HepG2 (cell line): ENCODE data around the gene ZNF384. TPM values are rescaled to one million over a fixed set of nuclear protein-coding genes. Genes with fewer than 3 reads are reported as not detected.

ENCODE experiments used
- BORCS8-MEF2B ChIP-seq: sonication (generic); formaldehyde crosslinking; IDR thresholded peaks from 2 replicates; pipeline ENCODE4 v1.8.0; 2022; ENCODE audit warnings: mild to moderate bottlenecking, missing genetic modification reagents
- CENPT ChIP-seq: sonication (generic); formaldehyde crosslinking; IDR thresholded peaks from 2 replicates; pipeline ENCODE4 v1.8.0; 2022; ENCODE audit warnings: low read depth, mild to moderate bottlenecking, moderate library complexity, missing genetic modification reagents
- CERS6 ChIP-seq: sonication (generic); formaldehyde crosslinking; IDR thresholded peaks from 2 replicates; pipeline ENCODE4 v1.5.0; 2020; ENCODE audit warnings: missing genetic modification reagents
- FOXK2 ChIP-seq: fragments of 450-650 bp; IDR thresholded peaks from 2 replicates; pipeline ENCODE4 v1.6.1; 2016
- KAT2B ChIP-seq: fragments of 150-350 bp; IDR thresholded peaks from 2 replicates; pipeline ENCODE4 v1.6.1; 2014; ENCODE audit warnings: low read depth, low read length, borderline replicate concordance
- NR2C2 ChIP-seq: sonication (generic); formaldehyde crosslinking; IDR thresholded peaks from 2 replicates; pipeline ENCODE4 v1.4.0; 2020; ENCODE audit warnings: missing genetic modification reagents, mild to moderate bottlenecking, moderate library complexity, borderline replicate concordance
- PAX8 ChIP-seq: sonication (generic); formaldehyde crosslinking; IDR thresholded peaks from 2 replicates; pipeline ENCODE4 v1.8.0; 2022; ENCODE audit warnings: mild to moderate bottlenecking, missing genetic modification reagents, borderline replicate concordance
- REL ChIP-seq: sonication (generic); formaldehyde crosslinking; conservative IDR thresholded peaks from 2 replicates; pipeline ENCODE4 v1.8.0; 2022; ENCODE audit warnings: mild to moderate bottlenecking, missing genetic modification reagents, moderate library complexity
- SCMH1 ChIP-seq: sonication (generic); formaldehyde crosslinking; IDR thresholded peaks from 2 replicates; pipeline ENCODE4 v1.9.0; 2021; ENCODE audit warnings: missing genetic modification reagents, mild to moderate bottlenecking, borderline replicate concordance
- SNAI1 ChIP-seq: sonication (generic); formaldehyde crosslinking; IDR thresholded peaks from 2 replicates; pipeline ENCODE4 v1.5.0; 2020; ENCODE audit warnings: mild to moderate bottlenecking, missing genetic modification reagents, borderline replicate concordance
- SOX13 ChIP-seq, 3 experiments: fragments of 450-650 bp in 1 of 3; sonication (generic) in 1 of 3; formaldehyde crosslinking in 1 of 3; IDR thresholded peaks in 2 of 3; conservative IDR thresholded peaks in 1 of 3; 2 replicates each; pipeline versions ENCODE4 v1.5.0 to v1.6.1; 2016 to 2020; ENCODE audit warnings: antibody characterized with exemption in 1 of 3, mild to moderate bottlenecking in 1 of 3, missing compliant biosample characterization in 1 of 3, missing genetic modification reagents in 1 of 3, moderate library complexity in 1 of 3
- SOX5 ChIP-seq: IDR thresholded peaks from 2 replicates; pipeline ENCODE4 v1.6.1; 2016; ENCODE audit warnings: borderline replicate concordance
- TOPORS ChIP-seq: sonication (generic); formaldehyde crosslinking; IDR thresholded peaks from 2 replicates; pipeline ENCODE4 v1.8.0; 2023; ENCODE audit warnings: mild to moderate bottlenecking, missing genetic modification reagents
- ZFP90 ChIP-seq: sonication (generic); formaldehyde crosslinking; IDR thresholded peaks from 2 replicates; pipeline ENCODE4 v1.8.0; 2022; ENCODE audit warnings: missing genetic modification reagents, mild to moderate bottlenecking, inconsistent platforms, borderline replicate concordance
- ZNF331 ChIP-seq: sonication (generic); formaldehyde crosslinking; IDR thresholded peaks from 2 replicates; pipeline ENCODE4 v1.4.0; 2020; ENCODE audit warnings: missing genetic modification reagents
- ZNF546 ChIP-seq: sonication (generic); formaldehyde crosslinking; conservative IDR thresholded peaks from 2 replicates; pipeline ENCODE4 v1.8.1; 2023; ENCODE audit warnings: mild to moderate bottlenecking, missing genetic modification reagents
- ZNF550 ChIP-seq: sonication (generic); formaldehyde crosslinking; IDR thresholded peaks from 2 replicates; pipeline ENCODE4 v1.4.0; 2020; ENCODE audit warnings: mild to moderate bottlenecking, missing genetic modification reagents, borderline replicate concordance
- ZNF724P ChIP-seq: sonication (generic); formaldehyde crosslinking; IDR thresholded peaks from 2 replicates; pipeline ENCODE4 v1.8.0; 2022; ENCODE audit warnings: missing genetic modification reagents, borderline replicate concordance
- ZNF768 ChIP-seq: sonication (generic); formaldehyde crosslinking; IDR thresholded peaks from 2 replicates; pipeline ENCODE4 v1.4.0; 2020; ENCODE audit warnings: missing genetic modification reagents
- ZNF773 ChIP-seq: sonication (generic); formaldehyde crosslinking; IDR thresholded peaks from 2 replicates; pipeline ENCODE4 v1.4.0; 2020; ENCODE audit warnings: missing genetic modification reagents, borderline replicate concordance
- ZSCAN30 ChIP-seq: sonication (generic); formaldehyde crosslinking; IDR thresholded peaks from 2 replicates; pipeline ENCODE4 v1.5.0; 2020; ENCODE audit warnings: mild to moderate bottlenecking, missing genetic modification reagents
- polyA plus RNA-seq, 8 experiments: library from polyadenylated mRNA; depleted of rRNA in 3 of 8; stranded (reverse) in 7 of 8; unstranded in 1 of 8; fragments of >200 nt; fragmentation: Illumina TruSeq in 4 of 8; extraction: Trizol in 4 of 8; gene quantifications; 2 replicates each; pipeline versions ENCODE4 v1.2.1 to v1.2.3, GENCODE V29; 2011 to 2016; ENCODE audit warnings: low read depth in 4 of 8, missing spikeins in 1 of 8, mixed read lengths in 1 of 8; ENCODE audit not compliant: insufficient read depth in 1 of 8
- total RNA-seq, 5 experiments: library from RNA; depleted of rRNA; stranded (reverse); fragments of >200 nt; fragmentation: Illumina TruSeq; extraction: Trizol; gene quantifications; 2 replicates each; pipeline ENCODE4 v1.2.3, GENCODE V29; 2016; ENCODE audit warnings: low read depth in 1 of 5
- TF ChIP-seq, protein P1 (sequence below): sonication (generic); formaldehyde crosslinking; IDR thresholded peaks from 2 replicates; pipeline ENCODE4 v1.5.1; 2020; ENCODE audit warnings: missing genetic modification reagents, mild to moderate bottlenecking, borderline replicate concordance
- TF ChIP-seq, protein P2 (sequence below): sonication (generic); formaldehyde crosslinking; IDR thresholded peaks from 2 replicates; pipeline ENCODE4 v1.4.0; 2020; ENCODE audit warnings: missing genetic modification reagents
- TF ChIP-seq, protein P3 (sequence below): sonication (generic); formaldehyde crosslinking; IDR thresholded peaks from 2 replicates; pipeline ENCODE4 v1.4.0; 2020; ENCODE audit warnings: missing genetic modification reagents; ENCODE audit errors: not compliant biosample characterization

ZNF384 gene
- total and polyA plus RNA-seq, 2 of the 13 experiments (the other 11 are each of a cell fraction or from before 2014, with no cell fraction given), result 23.6 to 55.3 TPM

- no peak for TF ChIP-seq REL (CRISPR knock-in tag)
- 0 out of 2 replicates have a peak, but pooled peaks have one; percentile 8 for TF ChIP-seq SNAI1 (CRISPR knock-in tag)
- peak; percentile 99 for TF ChIP-seq NR2C2 (CRISPR knock-in tag)
- no peak for TF ChIP-seq SCMH1 (CRISPR knock-in tag)
- TF ChIP-seq, protein P1, sequence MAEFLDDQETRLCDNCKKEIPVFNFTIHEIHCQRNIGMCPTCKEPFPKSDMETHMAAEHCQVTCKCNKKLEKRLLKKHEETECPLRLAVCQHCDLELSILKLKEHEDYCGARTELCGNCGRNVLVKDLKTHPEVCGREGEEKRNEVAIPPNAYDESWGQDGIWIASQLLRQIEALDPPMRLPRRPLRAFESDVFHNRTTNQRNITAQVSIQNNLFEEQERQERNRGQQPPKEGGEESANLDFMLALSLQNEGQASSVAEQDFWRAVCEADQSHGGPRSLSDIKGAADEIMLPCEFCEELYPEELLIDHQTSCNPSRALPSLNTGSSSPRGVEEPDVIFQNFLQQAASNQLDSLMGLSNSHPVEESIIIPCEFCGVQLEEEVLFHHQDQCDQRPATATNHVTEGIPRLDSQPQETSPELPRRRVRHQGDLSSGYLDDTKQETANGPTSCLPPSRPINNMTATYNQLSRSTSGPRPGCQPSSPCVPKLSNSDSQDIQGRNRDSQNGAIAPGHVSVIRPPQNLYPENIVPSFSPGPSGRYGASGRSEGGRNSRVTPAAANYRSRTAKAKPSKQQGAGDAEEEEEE (CRISPR knock-in tag), result no peak
- TF ChIP-seq ZNF546 (CRISPR knock-in tag), result no peak
- TF ChIP-seq ZNF768 (CRISPR knock-in tag), result peak; percentile 35; the same call in 1 of the 2 replicates
- TF ChIP-seq KAT2B, result no peak
- TF ChIP-seq CENPT (CRISPR knock-in tag), result no peak
- TF ChIP-seq, protein P2, sequence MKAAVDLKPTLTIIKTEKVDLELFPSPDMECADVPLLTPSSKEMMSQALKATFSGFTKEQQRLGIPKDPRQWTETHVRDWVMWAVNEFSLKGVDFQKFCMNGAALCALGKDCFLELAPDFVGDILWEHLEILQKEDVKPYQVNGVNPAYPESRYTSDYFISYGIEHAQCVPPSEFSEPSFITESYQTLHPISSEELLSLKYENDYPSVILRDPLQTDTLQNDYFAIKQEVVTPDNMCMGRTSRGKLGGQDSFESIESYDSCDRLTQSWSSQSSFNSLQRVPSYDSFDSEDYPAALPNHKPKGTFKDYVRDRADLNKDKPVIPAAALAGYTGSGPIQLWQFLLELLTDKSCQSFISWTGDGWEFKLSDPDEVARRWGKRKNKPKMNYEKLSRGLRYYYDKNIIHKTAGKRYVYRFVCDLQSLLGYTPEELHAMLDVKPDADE (CRISPR knock-in tag), result no peak
- no peak for TF ChIP-seq SOX13 (IDR thresholded peaks at IDR 0.05)
- TF ChIP-seq SOX13 (CRISPR knock-in tag; conservative IDR thresholded peaks at IDR 0.05 in 1 of 2, IDR thresholded peaks at IDR 0.05 in 1 of 2), result peak in 1 of 2 experiments; percentile 7; a peak in 1 of 4 replicates
- no peak for TF ChIP-seq ZSCAN30
- TF ChIP-seq SOX5 (CRISPR knock-in tag), result 0 out of 2 replicates have a peak, but pooled peaks have one; percentile 5
- no peak for TF ChIP-seq ZNF331 (CRISPR knock-in tag)
- no peak; the same call in 1 of the 2 replicates for TF ChIP-seq BORCS8-MEF2B (CRISPR knock-in tag)
- no peak; the same call in 1 of the 2 replicates for TF ChIP-seq ZFP90
- no peak for TF ChIP-seq PAX8 (CRISPR knock-in tag)
- TF ChIP-seq ZNF773 (CRISPR knock-in tag), result no peak
- no peak for TF ChIP-seq ZNF724P (CRISPR knock-in tag)
- no peak for TF ChIP-seq CERS6 (CRISPR knock-in tag)
- TF ChIP-seq ZNF550 (CRISPR knock-in tag), result no peak
- TF ChIP-seq TOPORS (CRISPR knock-in tag), result no peak
- TF ChIP-seq FOXK2, result peak; percentile 59; the same call in 1 of the 2 replicates
- TF ChIP-seq, protein P3, sequence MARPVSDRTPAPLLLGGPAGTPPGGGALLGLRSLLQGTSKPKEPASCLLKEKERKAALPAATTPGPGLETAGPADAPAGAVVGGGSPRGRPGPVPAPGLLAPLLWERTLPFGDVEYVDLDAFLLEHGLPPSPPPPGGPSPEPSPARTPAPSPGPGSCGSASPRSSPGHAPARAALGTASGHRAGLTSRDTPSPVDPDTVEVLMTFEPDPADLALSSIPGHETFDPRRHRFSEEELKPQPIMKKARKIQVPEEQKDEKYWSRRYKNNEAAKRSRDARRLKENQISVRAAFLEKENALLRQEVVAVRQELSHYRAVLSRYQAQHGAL (CRISPR knock-in tag), result no peak
Measured at GRCh38 chr12:6688999-6689882, at the start of gene ZNF384 (continued).
